NCI-H1048 (cell line): ENCODE measurements around the gene SETD1A.
"Not testable (repeated sequence)": the region's sequence is repeated elsewhere in the genome, so short reads cannot be mapped to it uniquely, and the experiment has no call there.

ENCODE experiments used
- DNase-seq: peaks from one replicate; lab custom pipeline; 2025; lab: John Stamatoyannopoulos, UW

Gene SETD1A

DNA sequence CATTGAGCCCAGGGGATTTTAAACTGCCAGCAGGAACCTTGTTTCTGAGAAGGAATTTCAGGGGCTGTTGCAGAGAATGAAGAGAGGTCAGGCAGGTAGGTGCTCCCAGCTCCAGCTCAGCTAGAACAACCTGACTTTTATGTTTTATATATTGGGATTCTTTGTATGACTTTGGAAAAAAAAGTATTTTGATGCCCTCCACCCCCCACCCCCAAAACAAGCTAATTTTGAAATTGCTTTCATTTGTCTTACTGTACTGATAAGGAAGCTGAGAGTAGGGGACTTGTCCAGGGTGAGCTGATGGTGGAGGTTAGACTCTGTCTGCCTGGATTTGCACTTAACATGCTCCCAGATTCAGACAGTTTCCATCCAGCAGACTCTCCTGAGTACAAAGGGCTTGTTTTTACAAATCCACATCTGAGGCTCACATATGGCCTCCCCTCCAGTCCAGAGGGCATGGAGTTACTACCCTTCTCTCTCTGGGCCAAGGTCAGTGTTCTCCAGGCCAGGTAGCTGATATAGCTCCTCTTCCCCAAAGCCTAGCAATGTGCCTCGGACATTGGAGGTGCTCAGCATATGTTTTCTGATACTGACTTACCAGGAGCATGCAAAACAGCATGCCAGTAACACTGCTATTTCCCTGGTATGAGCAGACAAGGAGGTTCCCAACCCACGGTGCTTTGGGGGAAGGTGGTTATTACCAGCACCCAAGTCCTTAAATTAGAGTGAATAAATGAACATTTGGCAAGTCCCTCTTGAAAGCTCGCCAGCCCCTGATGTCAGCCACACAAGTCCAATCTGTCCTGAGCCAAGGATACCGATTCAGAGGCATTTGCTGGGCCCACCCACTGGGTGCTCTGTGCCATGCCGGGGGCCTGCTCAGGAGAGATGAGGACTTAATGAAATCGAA lies 41.6 kb downstream of the SETD1A start:
- no peak for DNase-seq

DNA sequence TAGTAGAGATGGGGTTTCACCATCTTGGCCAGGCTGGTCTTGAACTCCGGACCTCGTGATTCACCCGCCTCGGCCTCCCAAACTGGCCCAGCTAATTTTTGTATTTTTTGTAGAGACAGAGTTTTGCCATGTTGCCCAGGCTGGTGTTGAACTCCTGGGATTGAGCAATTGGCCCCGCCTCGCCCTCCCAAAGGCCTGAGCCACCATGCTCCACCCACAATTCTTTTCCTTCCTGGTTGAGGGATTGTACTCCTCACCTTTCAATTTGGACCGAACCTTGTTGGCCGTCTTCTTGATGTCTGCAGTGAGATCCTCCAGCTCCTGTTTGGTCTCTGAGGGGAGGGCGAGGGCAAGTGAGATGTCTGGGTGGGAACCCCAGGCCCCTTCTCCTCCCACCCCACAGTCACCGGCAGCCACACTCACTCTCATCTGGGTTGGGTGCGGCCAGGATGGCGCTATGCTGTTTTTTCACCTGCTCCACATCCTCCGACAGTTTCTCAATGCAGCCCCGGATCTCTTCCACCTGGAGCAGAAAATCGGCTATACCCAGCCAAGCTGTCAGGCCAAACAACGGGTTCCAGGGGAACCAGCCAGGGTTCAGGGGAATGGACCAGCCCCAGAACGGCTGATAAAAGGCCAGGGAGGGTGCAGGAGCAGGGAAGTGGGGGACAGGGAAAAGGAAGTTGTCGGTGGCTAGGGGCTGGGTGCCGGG lies 43.3 kb downstream of the SETD1A start:
- no peak for DNase-seq

DNA sequence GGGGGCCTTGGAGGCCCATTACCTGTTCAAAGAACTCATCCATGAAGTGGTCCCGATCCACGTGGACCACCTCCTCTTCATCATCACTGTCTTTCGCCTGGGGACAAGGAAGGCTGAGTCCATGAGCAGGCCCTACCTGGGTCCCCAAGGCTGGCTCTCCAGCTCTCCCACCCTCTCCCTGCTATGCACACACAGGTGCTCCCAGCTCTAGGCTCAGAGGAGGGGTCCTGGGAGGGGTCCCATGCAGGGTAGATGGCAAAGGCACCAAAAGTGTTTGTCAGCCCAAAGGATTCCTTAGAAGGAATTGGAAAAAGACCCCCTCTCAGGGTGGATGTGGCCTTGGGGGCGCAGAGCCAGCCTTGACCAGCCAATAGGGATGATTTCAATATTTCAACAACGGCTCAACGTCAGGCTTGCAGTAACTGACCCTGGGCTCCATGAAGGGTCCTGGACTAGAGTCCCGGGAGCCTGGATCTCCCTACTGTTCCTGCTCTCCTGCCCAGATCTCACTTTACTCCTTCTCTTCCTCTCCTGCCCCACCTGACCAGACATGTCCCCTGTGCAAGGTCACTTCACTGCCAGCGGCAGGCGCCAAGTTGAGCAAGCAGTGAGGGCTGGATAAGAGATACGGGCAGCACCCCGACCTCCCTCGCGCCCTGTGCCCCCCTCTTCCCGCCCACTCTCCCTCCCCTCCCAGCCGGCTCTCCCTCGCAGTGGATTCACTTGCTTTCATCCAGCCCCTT lies 44.1 kb downstream of the SETD1A start:
- no peak for DNase-seq

DNA sequence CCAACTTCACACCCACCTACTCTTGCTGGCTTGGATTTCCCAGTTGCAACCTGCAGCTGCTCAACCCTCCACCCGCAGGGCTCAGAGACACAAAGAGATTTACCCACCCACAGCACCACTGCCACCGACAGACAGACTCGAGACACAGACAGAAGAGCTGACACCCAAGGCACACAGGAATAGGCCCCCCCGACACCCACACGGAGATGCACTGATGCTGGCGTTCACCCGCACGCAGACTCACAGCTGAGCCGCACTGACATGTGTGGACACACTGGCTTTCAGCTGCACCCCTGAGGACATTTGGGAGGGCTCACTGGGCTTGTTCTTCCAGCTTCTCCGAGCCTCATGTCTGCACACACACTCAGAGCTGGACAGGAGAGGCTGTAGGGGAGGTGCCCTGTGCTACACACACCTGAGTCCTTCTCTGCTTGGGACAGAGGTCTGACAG lies 44.7 kb downstream of the SETD1A start:
- no peak for DNase-seq

DNA sequence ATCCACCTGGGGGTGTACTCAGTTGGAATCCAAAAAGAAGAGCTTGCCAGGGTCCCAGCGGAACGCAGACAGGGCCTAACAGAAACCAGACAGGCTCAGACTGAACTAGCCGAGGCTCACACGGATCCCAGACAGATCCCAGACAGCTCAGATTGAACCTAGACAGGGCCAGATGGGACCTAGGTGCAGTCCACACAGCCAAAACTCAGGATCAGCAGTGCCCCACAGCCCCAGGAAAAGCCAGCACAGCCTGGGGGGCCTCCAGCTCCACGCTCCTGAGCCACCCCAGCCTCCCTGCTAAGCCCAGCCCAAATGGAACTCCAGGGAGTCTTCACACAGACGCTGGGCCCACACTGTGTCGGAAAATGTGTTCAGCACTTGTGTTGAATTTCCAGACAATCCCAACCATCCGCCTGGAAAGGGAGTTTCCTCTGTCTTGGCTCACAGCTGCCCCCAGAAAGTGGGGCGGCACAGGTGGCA lies 45.3 kb downstream of the SETD1A start:
- DNase-seq: no peak

DNA sequence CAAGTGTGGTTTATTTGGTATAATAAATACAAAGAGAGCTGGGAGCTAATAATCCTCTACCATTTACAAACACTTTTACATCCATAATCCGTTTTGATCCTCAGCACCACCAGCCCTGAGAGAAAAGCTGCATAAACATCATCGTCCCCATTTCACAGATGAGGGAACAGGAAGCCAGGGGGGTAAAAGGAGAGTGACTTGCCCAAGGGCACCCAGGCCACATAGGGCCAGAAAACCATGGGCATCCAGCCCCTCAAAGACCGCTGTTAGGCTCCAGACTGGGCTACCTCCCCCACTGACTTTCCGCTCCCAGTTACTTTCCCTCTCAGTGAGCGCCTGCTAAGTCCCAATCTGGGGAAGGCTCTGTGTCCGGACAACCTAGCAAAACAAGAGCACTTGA lies 46.2 kb downstream of the SETD1A start:
- no peak for DNase-seq

DNA sequence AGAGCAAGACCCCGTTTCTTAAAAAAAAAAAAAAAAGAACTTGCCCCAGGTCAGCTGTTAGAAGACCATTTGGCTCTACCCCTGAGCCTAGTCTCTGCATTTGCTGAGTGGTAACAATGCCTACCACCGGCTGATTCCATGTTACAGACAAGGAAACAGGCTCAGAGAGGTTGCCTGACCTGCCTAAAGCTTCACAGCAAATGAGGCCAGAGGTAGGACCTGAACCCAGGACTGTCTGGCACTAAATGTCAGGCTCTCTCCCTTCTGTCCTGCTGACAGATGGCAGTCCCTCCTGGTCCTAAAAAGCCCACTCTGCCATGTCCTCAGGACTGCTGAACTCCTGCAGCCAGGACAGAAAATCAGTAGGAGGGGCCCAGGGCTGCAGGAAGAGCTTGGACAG lies 47.1 kb downstream of the SETD1A start:
- DNase-seq: no peak

DNA sequence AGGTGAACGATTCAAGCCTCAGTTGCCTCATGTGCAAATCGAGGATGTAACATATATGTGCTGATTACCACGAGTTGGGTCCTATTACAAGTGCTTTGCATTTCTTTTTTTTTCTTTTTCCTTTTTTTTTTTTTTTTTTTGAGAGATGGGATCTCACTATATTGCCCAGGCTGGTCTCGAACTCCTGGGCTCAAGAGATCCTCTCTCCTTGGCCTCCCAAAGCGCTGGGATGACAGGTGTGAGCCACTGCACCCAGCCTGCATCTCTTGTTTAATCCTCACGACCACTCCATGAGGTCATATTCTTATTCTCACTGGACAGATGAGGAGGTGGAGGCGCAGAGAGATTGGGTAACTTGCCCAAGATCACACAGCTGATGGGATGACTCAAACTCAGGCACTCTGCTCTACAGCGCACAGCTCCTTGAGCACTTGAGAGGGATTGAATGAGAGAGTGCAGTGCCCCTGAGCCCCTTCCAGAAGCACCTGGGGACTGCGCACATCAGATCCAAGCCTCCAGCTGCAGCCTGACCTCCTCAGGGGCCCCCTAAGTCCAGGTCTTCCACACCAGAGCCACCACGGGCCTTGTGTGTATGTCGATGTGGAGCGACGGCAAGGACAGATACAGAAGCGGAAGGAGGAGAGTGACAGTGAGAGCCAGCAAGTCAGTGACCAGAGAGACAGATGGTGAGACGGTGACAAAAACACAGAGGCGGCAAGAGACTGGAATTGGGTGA lies 48.0 kb downstream of the SETD1A start:
- DNase-seq: no peak

DNA sequence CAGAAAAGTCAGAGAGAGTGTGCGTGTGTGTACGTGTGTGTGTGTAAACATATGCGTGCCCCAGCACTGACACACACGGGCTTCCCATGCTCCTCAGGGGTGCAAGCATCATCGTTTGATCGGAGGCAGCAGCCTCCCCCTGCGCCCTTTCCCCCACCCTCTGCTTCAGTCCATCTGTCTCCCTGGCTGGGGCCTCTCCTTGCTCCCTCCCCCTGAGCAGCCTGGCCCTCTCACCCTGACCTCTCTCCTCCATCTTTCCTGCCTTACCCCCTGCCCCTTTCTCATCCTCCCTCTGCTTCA lies 48.5 kb downstream of the SETD1A start:
- no peak for DNase-seq

DNA sequence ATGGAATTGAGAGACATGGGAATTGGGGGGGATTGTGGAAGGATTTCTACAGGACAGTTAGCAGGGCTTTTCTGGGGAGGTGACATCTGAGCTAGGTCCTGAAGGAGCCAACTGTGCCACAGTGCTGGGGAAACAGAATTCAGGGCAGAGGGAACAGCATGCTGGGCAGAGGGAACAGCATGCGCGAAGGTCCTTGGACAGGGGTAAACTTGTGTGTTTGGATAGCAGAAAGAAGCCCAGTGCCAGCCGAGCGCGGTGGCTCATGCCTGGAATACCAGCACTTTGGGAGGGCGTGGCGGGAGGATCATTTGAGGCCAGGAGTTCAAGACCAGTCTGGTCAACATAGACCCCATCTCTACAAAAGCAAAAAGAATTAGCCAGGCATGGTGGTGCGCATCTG lies 49.0 kb downstream of the SETD1A start:
- no peak for DNase-seq

DNA sequence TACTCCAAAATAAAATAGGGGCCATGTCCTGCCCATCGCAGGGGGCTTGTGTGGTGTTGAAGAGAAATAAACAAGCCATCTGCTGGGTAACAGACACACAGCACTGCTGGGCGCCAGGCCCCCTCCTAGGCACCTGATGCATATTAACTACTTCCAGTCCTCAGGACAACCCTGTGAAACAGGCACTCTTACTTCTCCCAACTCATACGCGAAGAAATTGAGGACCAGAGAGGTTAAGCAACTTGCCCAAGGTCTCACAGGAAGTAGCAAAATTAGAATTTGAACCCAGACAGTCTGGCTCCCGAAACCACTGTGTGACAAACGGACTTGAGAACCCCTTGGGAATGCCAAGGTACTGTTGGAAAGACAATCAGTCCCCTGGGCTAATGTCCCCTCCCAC lies 50.1 kb downstream of the SETD1A start:
- DNase-seq: no peak

DNA sequence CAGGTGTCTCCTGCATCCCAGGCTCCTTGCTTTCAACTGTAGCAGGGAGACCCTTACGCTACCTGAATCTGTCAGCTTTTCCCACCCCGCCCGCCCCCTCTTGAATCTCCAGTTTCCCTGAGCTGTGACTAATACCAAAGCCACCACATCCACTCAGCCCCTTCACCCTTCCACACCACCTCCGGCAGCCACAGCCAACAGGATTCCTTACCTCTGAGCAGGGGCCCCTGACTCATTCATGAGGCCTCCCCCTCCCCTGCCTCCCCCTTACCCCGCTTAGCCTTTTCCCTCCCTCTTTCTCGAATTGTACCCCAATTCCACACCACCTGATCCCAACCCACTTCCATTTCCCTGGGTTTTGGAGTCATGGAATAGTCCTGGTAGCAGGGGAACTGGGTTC lies 50.6 kb downstream of the SETD1A start:
- DNase-seq: no peak

DNA sequence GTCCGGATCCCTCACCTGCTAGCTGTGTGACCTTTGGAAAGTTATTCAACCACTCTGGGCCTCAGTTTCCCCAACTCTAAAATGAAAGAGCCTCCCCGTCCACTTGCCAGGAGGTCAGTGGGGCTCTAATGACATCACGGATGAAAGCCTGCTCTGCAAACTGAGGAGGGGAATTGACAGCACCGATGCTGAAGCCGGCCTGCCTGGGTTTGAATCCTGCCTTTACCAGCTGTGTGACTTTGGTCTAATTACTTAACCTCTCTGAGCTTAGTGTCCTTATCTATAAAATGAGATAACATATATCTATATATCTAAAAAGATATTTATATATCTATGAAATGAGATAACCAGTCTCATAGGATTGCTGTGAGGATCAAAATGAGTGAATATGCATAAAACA lies 51.0 kb downstream of the SETD1A start:
- no peak for DNase-seq

DNA sequence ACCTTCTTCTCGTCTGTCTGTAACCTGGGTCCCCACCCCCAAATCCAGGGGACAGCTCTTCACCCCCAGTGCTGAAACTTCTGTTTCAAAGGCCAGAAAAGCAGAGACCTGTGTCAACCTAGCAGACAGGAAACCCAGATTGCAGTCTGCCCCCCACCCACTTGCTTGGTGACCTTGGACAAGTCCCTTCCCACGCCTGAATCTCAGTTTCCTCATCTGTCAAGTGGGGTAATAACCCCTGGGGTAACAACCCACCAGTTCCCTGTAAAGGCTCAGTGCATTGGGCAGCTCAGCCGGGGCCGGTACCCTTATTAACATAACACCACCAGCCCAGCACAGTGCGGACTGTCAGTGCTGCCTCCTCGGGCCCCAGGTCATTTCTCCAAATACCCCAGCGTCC lies 51.6 kb downstream of the SETD1A start:
- DNase-seq: no peak

DNA sequence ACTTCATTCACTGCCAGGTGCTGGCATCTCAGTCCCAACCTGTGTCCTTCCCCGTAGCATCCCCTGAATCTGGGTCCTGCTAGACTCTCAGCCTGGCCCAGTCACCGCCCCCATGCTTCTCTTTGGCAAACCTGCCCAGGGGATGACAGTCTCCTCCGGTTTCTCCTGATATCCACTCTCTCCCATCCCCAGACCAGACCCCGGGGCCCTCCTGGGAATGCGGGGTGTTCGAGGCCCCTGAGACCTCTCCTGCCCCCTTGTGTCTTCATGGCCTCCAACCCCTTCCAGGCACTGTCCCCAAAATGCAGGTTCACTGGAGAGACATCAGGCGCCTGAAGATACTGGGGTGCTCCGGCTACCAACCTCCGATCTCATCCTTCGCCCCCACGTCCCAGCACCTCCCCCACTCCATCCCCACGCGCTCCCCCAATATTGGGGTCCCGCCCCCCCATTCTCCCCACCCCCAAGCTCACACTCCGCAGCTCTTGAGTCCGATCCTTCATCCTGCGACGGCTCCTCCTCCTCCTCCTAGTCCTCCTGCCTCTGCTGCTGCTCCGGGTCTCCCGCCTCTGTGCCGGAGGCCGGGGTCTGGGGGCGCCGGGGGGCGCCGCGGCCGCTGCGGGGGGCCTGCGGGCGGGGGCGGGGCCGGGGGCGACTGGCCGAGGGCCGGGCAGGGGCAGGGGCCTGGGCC lies 52.5 kb downstream of the SETD1A start:
- DNase-seq: no peak

DNA sequence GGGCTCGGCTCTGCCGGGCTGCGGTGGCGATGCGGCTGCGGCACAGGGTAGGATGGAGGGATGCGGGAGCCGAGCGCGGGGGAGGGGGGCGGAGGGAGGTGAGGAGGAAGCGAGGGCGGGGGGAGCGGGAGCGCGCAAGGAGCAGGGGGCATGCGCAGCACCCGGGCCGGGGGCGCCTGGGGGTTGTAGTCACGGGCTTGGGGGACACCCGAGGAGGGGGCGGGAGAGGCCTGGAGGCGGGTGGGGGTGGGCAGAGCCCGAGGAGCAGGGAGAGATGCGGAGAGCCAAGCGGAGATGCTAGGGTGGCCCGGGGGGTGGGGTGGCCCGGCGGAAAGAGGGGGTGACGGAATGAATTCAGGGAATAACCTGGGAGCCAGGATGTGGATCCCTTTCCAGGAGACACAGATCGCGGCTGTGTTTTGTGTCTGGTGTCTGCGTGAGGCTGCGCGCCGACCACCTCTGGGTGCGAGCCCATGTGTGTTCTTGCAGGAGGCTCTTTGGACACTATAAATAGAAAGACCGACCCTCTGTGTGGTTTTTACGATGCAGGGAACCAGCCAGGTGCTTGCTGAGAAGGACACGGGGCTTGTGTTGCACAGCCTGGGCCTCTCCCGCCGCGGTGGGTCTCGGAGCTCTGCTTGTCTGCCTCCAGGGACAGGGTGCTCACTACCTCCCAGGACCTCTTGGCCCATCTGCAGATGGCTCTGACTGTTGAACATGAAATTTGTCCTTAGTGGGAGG lies 53.2 kb downstream of the SETD1A start, which contains the start of gene STX1B:
Gene STX1B (minus strand): TSS at position 54 of the 741 bp plus-strand sequence. CDS start 242 bp downstream, outside the sequence.
- no peak for DNase-seq

DNA sequence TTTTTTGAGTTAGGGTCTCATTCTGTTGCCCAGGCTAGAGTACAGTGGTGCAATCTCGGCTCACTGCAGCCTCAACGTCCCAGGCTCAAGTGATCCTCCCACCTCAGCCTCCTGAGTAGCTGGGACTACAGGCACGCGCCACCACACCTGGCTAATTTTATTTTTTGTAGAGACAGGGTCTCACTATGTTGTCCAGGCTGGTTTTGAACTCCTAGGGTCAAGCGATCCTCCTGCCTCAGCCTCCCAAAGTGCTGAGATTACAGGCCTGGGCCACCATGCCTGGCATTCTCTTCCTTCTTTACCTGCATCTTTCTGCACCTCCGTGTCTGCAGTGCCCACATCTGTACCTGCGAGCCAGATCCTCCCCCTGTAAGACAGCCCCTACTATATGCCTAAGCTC lies 54.3 kb downstream of the SETD1A start:
- DNase-seq: not testable (repeated sequence)

DNA sequence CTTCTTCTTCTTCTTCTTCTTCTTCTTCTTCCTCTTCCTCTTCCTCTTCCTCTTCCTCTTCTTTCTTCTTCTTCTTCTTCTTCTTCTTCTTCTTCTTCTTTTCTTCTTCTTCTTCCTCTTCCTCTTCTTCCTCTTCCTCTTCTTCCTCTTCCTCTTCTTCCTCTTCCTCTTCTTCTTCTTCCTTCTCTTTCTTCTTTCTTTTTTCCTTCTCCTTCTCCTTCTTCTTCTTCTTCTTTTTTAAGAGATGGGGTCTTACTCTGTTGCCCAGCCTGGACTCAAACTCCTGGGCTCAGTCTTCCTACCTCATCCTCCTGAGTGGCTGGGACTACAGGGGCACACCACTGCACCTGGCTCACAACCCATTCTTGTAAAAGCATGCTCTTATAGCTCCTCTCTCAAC lies 55.7 kb downstream of the SETD1A start:
- DNase-seq: not testable (repeated sequence)

DNA sequence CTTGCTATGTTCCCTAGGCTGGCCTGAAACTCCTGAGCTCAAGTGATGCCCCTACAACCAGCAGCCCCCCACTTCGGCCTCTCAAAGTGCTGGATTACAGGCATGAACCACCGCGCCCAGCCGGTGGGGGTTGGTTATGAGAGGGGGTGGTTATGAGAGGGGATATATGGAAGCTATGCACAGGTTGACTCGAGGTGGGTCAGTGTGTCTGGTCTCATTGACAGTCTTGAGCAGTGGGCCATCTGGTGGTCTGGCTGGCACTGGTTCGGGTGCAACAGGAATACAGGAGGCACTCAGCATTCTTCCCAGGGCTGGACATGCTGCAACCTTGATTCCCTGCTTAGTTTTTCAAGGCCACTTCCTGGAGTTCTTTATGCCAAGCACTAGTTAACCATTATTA lies 58.5 kb downstream of the SETD1A start:
- no peak for DNase-seq

DNA sequence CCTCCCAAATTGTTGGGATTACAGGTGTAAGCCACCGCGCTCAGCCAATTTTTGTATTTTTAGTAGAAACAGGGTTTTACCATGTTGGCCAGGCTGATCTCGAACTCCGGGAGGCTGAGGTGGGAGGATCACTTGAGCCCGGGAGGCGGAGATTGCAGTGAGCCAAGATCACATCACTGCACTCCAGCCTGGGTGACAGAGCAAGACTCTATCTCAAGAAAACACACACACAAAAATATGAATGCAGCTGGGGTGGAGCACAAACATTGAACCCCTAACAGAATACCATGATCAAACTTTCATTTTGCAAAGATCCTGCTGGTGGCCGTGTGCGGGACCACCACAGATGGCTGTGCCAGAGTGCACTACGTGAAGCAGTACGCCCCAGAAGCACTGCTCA lies 60.2 kb downstream of the SETD1A start:
- DNase-seq: not testable (repeated sequence)

DNA sequence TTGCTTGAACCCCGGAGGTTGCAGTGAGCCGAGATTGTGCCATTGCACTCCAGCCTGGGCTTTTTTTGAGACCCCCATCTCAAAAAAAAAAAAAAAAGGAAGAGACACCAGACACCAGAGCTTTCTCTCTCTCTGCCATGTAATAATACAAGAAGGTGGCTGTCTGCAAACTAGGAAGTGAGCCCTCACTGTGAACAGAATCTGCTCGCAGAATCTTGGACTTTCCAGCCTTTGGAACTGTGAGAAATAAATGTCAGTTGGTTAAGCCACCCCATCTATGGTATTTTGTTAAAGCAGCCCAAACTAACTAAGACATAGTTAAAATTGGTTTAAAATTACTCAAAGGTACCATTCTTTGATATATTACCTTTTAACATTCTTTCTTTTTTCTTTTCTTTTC lies 63.0 kb downstream of the SETD1A start:
- no peak for DNase-seq
